Parathyroid adenoma (tissue), 2 donors: Measurements from ENCODE around the gene ATP5F1E.

Source experiments
- H2AFZ ChIP-seq: fragments of 300-600 bp; sonication (generic); one replicate; pipeline ENCODE4 v1.7.0; 2017; ENCODE audit warnings: antibody characterized with exemption, mild to moderate bottlenecking
- H3K27ac ChIP-seq: fragments of 300-600 bp; sonication (generic); one replicate; pipeline ENCODE4 v1.7.0; 2017
- H3K27me3 ChIP-seq: fragments of 300-600 bp; sonication (generic); one replicate; pipeline ENCODE4 v1.7.0; 2017; ENCODE audit warnings: low read length; ENCODE audit not compliant: control insufficient read depth, insufficient read depth
- H3K36me3 ChIP-seq: fragments of 300-600 bp; sonication (generic); one replicate; pipeline ENCODE4 v1.7.0; 2017; ENCODE audit warnings: low read length; ENCODE audit not compliant: control insufficient read depth, insufficient read depth
- H3K4me1 ChIP-seq: fragments of 300-600 bp; sonication (generic); one replicate; pipeline ENCODE4 v1.7.0; 2017; ENCODE audit warnings: control low read depth
- H3K4me2 ChIP-seq: fragments of 300-600 bp; sonication (generic); one replicate; pipeline ENCODE4 v1.7.0; 2017; ENCODE audit warnings: low read length
- H3K4me3 ChIP-seq: fragments of 300-600 bp; sonication (generic); one replicate; pipeline ENCODE4 v1.7.0; 2017; ENCODE audit warnings: low read depth, low read length
- H3K79me2 ChIP-seq: fragments of 300-600 bp; sonication (generic); one replicate; pipeline ENCODE4 v1.7.0; 2017; ENCODE audit warnings: control low read depth
- H3K9ac ChIP-seq: fragments of 300-600 bp; sonication (generic); one replicate; pipeline ENCODE4 v1.7.0; 2017; ENCODE audit warnings: mild to moderate bottlenecking
- H3K9me3 ChIP-seq: fragments of 300-600 bp; sonication (generic); one replicate; pipeline ENCODE4 v1.7.0; 2017; ENCODE audit warnings: low read length; ENCODE audit not compliant: control insufficient read depth
- TF ChIP-seq, protein P1 (sequence below): fragments of 300-600 bp; sonication (generic); IDR thresholded peaks from one replicate; pipeline ENCODE4 v1.7.0; 2017; ENCODE audit warnings: antibody characterized with exemption, mild to moderate bottlenecking
- donor health status: primary hyperparathyroidism.

ATP5F1E gene

DNA sequence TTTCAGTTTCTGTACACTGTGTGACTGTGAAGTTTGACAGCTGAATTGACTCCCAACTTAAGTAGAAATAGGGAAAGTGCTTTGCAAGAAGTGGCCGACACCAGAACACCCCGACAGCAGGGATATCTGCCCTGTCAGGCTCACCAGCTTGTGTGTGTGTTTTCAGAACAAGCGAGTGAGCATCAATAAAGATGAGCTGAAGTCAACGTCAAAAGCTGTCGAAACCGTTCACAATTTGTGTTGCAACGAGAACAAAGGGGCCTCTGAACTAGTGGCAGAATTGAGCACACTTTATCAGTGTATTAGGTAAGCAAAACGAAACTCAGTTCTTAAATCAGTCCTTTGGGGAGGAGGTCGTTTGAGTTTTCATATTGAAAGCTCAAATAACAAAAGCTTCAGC is 40.4 kb downstream of the ATP5F1E start:
- H3K4me1 ChIP-seq, result peaks cover 8% of the 10 kb centered on the region
- H3K27ac ChIP-seq, result no peak overlapping the region
- no peaks in the 10 kb centered on the region for H3K36me3 ChIP-seq

DNA sequence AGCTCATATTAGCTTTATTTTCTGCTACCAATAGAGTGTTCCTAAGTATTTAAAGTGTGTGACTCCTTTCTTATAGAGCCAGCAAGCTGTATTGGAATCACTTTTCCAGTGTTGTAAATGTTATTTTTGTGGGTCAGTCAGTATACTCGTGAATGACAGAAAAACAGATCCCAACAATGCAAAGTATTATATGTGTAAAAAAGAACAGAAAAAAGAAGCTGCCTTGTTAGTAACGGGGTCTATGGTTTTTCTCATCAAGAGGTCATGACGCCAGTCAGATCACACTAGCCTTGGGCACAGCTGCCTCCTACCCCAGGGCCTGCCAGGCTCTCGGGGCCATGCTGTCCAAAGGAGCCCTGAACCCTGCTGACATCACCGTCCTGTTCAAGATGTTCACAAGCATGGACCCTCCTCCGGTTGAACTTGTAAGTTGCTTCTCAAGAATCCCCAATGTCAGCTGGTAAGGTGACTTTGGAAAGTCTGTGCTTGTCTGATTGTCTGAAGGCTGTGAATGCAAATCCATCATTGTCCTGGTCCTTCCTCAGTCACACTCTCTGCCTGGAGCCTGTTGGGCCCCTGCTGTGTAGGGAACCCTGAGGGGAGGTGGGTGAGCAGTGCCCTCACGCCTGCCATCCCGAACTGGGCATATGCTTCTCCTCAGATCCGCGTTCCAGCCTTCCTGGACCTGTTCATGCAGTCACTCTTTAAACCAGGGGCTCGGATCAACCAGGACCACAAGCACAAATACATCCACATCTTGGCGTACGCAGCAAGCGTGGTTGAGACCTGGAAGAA is 41.3 kb downstream of the ATP5F1E start:
- peaks cover 8% of the 10 kb centered on the region for H3K4me1 ChIP-seq
- no peak overlapping the region for H3K4me2 ChIP-seq
- H3K27ac ChIP-seq, result no peak overlapping the region
- H3K9me3 ChIP-seq, result no peaks in the 10 kb centered on the region
- H3K4me3 ChIP-seq, result no peak overlapping the region
- TF ChIP-seq, protein P1, sequence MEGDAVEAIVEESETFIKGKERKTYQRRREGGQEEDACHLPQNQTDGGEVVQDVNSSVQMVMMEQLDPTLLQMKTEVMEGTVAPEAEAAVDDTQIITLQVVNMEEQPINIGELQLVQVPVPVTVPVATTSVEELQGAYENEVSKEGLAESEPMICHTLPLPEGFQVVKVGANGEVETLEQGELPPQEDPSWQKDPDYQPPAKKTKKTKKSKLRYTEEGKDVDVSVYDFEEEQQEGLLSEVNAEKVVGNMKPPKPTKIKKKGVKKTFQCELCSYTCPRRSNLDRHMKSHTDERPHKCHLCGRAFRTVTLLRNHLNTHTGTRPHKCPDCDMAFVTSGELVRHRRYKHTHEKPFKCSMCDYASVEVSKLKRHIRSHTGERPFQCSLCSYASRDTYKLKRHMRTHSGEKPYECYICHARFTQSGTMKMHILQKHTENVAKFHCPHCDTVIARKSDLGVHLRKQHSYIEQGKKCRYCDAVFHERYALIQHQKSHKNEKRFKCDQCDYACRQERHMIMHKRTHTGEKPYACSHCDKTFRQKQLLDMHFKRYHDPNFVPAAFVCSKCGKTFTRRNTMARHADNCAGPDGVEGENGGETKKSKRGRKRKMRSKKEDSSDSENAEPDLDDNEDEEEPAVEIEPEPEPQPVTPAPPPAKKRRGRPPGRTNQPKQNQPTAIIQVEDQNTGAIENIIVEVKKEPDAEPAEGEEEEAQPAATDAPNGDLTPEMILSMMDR, result no peak
- no peaks in the 10 kb centered on the region for H3K79me2 ChIP-seq
- no peak overlapping the region for H2AFZ ChIP-seq
- no peaks in the 10 kb centered on the region for H3K36me3 ChIP-seq
- no peaks in the 10 kb centered on the region for H3K27me3 ChIP-seq
- H3K9ac ChIP-seq, result no peak overlapping the region

More for the DNA sequence above, 40.4 kb downstream of the ATP5F1E start:
- Histone ChIP-seq H3K4me2 (no peak overlapping the region), H3K27me3 (no peaks in the 10 kb centered on the region), H2AFZ (no peak overlapping the region), H3K9ac (no peak overlapping the region), H3K4me3 (no peak overlapping the region), H3K9me3 (no peaks in the 10 kb centered on the region), H3K79me2 (no peaks in the 10 kb centered on the region)
- TF ChIP-seq, protein P1, result no peak

DNA sequence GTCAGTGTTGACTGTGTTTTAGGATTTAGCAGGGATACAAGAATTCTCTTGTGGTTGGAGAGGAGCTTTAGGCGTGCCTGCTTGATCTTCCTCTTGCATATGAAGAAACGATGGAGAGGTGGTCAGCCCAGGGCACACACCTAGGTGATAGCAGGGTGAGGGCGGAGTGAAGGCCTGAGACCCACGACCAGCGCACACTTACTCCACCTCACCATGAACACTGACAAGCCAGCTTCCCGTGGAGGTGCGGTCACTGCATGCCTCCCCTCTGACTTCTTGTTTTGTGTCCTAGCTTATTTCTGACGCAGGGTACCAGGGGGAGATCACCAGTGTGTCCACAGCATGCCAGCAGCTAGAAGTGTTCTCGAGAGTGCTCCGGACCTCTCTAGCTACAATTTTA is 42.9 kb downstream of the ATP5F1E start:
- Histone ChIP-seq H3K27ac (no peak overlapping the region), H3K9ac (no peak overlapping the region), H3K4me3 (no peak overlapping the region), H3K4me2 (no peak overlapping the region), H3K36me3 (no peaks in the 10 kb centered on the region), H2AFZ (no peak overlapping the region), H3K9me3 (no peaks in the 10 kb centered on the region), H3K27me3 (no peaks in the 10 kb centered on the region), H3K4me1 (peaks cover 8% of the 10 kb centered on the region), H3K79me2 (no peaks in the 10 kb centered on the region)
- TF ChIP-seq, protein P1, result no peak

DNA sequence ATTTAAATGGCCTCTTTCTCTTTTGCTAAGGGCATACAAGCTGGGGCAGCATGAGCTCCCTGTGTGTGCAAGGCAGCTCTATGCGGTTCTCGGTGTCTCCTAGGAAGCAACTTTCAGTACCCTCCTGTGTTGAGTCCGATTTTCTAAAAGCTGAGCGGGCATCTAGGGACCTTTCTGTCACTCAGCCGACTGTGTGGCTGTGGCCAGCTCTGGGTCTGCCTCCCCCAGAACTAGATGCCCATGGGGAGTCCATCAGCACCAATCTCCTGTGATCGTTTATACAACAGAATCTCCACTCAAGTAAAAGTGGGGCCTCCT is 43.6 kb downstream of the ATP5F1E start:
- Histone ChIP-seq H3K9me3 (no peaks in the 10 kb centered on the region), H3K36me3 (no peaks in the 10 kb centered on the region), H3K4me2 (no peak overlapping the region), H2AFZ (no peak overlapping the region), H3K27me3 (no peaks in the 10 kb centered on the region), H3K27ac (no peak overlapping the region), H3K4me1 (peaks cover 5% of the 10 kb centered on the region), H3K79me2 (no peaks in the 10 kb centered on the region), H3K4me3 (no peak overlapping the region), H3K9ac (no peak overlapping the region)
- TF ChIP-seq, protein P1, result no peak
